GM12878 (cell line): ENCODE measurements around the gene PLXNA4. TPM values are rescaled to one million over a fixed set of nuclear protein-coding genes. Genes with fewer than 3 reads are reported as not detected.

ENCODE experiments used
- ATAC-seq: fragments of 200-7000 bp; cut with Tn5 transposase; 3 replicates; pipeline ENCODE4 v1.9.1; 2020; ENCODE audit warnings: mild to moderate bottlenecking, moderate library complexity
- BruUV-seq: library from RNA; stranded (reverse); fragments of 400-500 nt; replicated peaks from 2 replicates; lab custom pipeline; 2021; lab: Mats Ljungman, UMichigan
- CTCF ChIA-PET: fragments of 300-600 bp; sonication (Branson Sonifier 250); formaldehyde crosslinking; extraction: SDS; loops from one replicate; lab custom pipeline; 2021; ENCODE audit warnings: inconsistent platforms; lab: Yijun Ruan, JAX
- POLR2A ChIA-PET: fragments of 350-600 bp; formaldehyde crosslinking; extraction: SDS; loops from one replicate; lab custom pipeline; 2021; ENCODE audit warnings: inconsistent platforms; lab: Charles Lee
- RAD21 ChIA-PET: fragments of 300-600 bp; sonication (Branson Sonifier 250); formaldehyde crosslinking; loops from one replicate; lab custom pipeline; 2023; ENCODE audit warnings: antibody characterized with exemption; ENCODE audit not compliant: unreplicated experiment; lab: Charles Lee
- SMC1A ChIA-PET: fragments of 300-600 bp; sonication (Branson Sonifier 250); formaldehyde crosslinking; loops from one replicate; lab custom pipeline; 2023; ENCODE audit not compliant: unreplicated experiment, uncharacterized antibody; lab: Charles Lee
- DNase-seq: peaks from one replicate; pipeline ENCODE4 v3.0.0-alpha.2; 2011; ENCODE audit warnings: low read depth, low spot score
- FAIRE-seq: peaks from 3 replicates; lab custom pipeline; 2011; peaks lifted over from hg19 to GRCh38; lab: Jason Lieb, UNC
- H2AFZ ChIP-seq: 2 replicates; pipeline ENCODE4 v1.6.0; 2011; ENCODE audit warnings: low read depth, low read length, control low read depth; ENCODE audit not compliant: control insufficient read depth
- H3K27ac ChIP-seq: 2 replicates; pipeline ENCODE4 v1.5.1; 2011; ENCODE audit warnings: control low read depth; ENCODE audit not compliant: control insufficient read depth, insufficient read depth
- H3K27me3 ChIP-seq, 2 experiments: replicated peaks in 1 of 2; 2 replicates each; pipeline versions ENCODE4 v1.6.0 to v1.6.1; 2011; ENCODE audit warnings: low read length in 1 of 2; ENCODE audit not compliant: control insufficient read depth in 2 of 2, insufficient read depth in 2 of 2
- H3K36me3 ChIP-seq, 2 experiments: 2 replicates each; pipeline ENCODE4 v1.5.1; 2011; ENCODE audit warnings: low read length in 1 of 2; ENCODE audit not compliant: control insufficient read depth in 2 of 2, insufficient read depth in 2 of 2
- H3K4me1 ChIP-seq: 2 replicates; pipeline ENCODE4 v1.6.1; 2011; ENCODE audit warnings: mild to moderate bottlenecking, low read length, moderate library complexity, mixed read lengths; ENCODE audit not compliant: control insufficient read depth, insufficient read depth
- H3K4me2 ChIP-seq: 2 replicates; pipeline ENCODE4 v1.6.0; 2011; ENCODE audit warnings: control low read depth; ENCODE audit not compliant: control insufficient read depth, insufficient read depth
- H3K4me3 ChIP-seq: fragments of 200-600 bp; sonication (generic); 2 replicates; pipeline ENCODE4 v1.5.1; 2016
- H3K79me2 ChIP-seq: 2 replicates; pipeline ENCODE4 v1.6.0; 2011; ENCODE audit warnings: low read length; ENCODE audit not compliant: control insufficient read depth, insufficient read depth
- H3K9ac ChIP-seq: 2 replicates; pipeline ENCODE4 v1.8.0; 2011; ENCODE audit warnings: low read length, control low read depth, mixed read lengths; ENCODE audit not compliant: control insufficient read depth, insufficient read depth
- H3K9me3 ChIP-seq: replicated peaks from 3 replicates; pipeline ENCODE4 v1.5.1; 2011; ENCODE audit warnings: mild to moderate bottlenecking, low read length; ENCODE audit not compliant: control insufficient read depth, insufficient read depth
- H4K20me1 ChIP-seq: 2 replicates; pipeline ENCODE4 v1.6.0; 2011; ENCODE audit not compliant: control insufficient read depth, insufficient read depth
- ATF2 ChIP-seq: IDR thresholded peaks from 2 replicates; pipeline ENCODE4 v1.6.1; 2012; ENCODE audit warnings: low read length, inconsistent platforms
- CEBPB ChIP-seq, 2 experiments: fragments of 150-350 bp in 1 of 2; IDR thresholded peaks; 2 replicates each; pipeline ENCODE4 v1.6.1; 2012 to 2014; ENCODE audit warnings: low read depth in 2 of 2, low read length in 2 of 2, borderline replicate concordance in 1 of 2, inconsistent platforms in 1 of 2
- JUNB ChIP-seq: IDR thresholded peaks from 2 replicates; pipeline ENCODE4 v1.6.1; 2016; ENCODE audit warnings: antibody characterized with exemption, mild to moderate bottlenecking
- MLLT1 ChIP-seq: fragments of 450-650 bp; IDR thresholded peaks from 2 replicates; pipeline ENCODE4 v1.6.1; 2016; ENCODE audit warnings: mild to moderate bottlenecking
- MTA2 ChIP-seq: fragments of 450-650 bp; IDR thresholded peaks from 2 replicates; pipeline ENCODE4 v1.6.1; 2016; ENCODE audit warnings: low read depth, mild to moderate bottlenecking, moderate library complexity
- SPI1 ChIP-seq: IDR thresholded peaks from 2 replicates; pipeline ENCODE4 v1.6.1; 2011; ENCODE audit warnings: low read depth, mild to moderate bottlenecking, low read length, moderate library complexity, borderline replicate concordance; ENCODE audit not compliant: insufficient read depth
- SREBF1 ChIP-seq: IDR thresholded peaks from 2 replicates; pipeline ENCODE4 v1.6.1; 2012; ENCODE audit warnings: mild to moderate bottlenecking, low read length
- TCF3 ChIP-seq: IDR thresholded peaks from 2 replicates; pipeline ENCODE4 v1.6.1; 2012; ENCODE audit warnings: low read depth, mild to moderate bottlenecking, low read length, borderline replicate concordance; ENCODE audit not compliant: insufficient read depth
- ZNF622 ChIP-seq: fragments of 450-650 bp; IDR thresholded peaks from 2 replicates; pipeline ENCODE4 v1.6.1; 2017; ENCODE audit warnings: mild to moderate bottlenecking, inconsistent platforms
- WGBS: methylation state at CpG from one replicate; pipeline ENCODE4 v1.1.6; 2016; ENCODE audit warnings: low lambda C conversion rate; ENCODE audit not compliant: insufficient replicate concordance, insufficient coverage; ENCODE audit errors: missing lambda C conversion rate; 5-methylcytosine and 5-hydroxymethylcytosine counted together
- in situ Hi-C: fragments of 300-500 bp; cut with MboI; formaldehyde crosslinking; loops from 9 replicates; pipeline ENCODE4 v1.14.3; 2018; ENCODE audit warnings: mixed read lengths
- intact Hi-C: fragments of 100-400 bp; cut with micrococcal nuclease; formaldehyde crosslinking; loops from one replicate; pipeline ENCODE4 v1.14.2; 2022; ENCODE audit not compliant: unreplicated experiment
- polyA plus RNA-seq, 11 experiments: library from polyadenylated mRNA; depleted of rRNA in 4 of 11; unstranded in 6 of 11; stranded (reverse) in 5 of 11; fragments of >200 nt; fragmentation: Nextera tagmentation in 4 of 11; fragmentation: Illumina TruSeq in 1 of 11; extraction: Ambion mirVana in 4 of 11; extraction: Trizol in 1 of 11; gene quantifications; 1 replicate in 1 of 11; 2 replicates in 10 of 11; pipeline versions ENCODE4 v1.2.1 to v1.2.3, GENCODE V29; 2011 to 2016; ENCODE audit warnings: inconsistent platforms in 2 of 11, missing spikeins in 2 of 11, low read depth in 1 of 11
- total RNA-seq, 4 experiments: library from RNA; depleted of rRNA in 3 of 4; stranded (reverse); fragments of >200 nt in 3 of 4; fragmentation: Illumina TruSeq in 1 of 4; extraction: Trizol in 1 of 4; gene quantifications; 2 replicates each; pipeline versions ENCODE4 v1.2.1 to v1.2.3, GENCODE V29; 2013 to 2021

PLXNA4 gene
- total and polyA plus RNA-seq, 10 of the 15 experiments (the other 5 are each of a cell fraction or from before 2014, with no cell fraction given): 0.03 TPM; not detected in 9

DNA sequence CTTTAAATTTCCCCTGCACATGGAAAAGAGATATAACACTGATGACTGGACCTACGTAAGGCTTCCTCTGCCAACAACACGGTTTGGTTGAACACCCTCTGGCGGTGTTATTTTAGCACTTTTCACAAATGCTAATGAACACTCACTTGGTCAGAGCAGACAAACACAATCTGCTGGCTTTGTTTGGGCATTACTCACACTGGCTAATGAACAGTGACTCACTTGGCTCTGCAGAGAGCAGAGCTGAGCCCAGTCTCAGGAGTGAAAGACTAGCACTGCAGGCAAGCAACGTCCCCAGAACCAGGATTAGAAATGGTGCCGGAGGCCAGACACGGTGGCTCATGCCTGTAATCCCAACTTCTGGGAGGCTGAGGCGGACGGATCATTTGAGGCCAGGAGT, 430.8 kb downstream of the PLXNA4 start:
- RAD21 ChIA-PET: no interaction called here

More for the DNA sequence above, 430.8 kb downstream of the PLXNA4 start:
- in situ Hi-C loops (no loop called here), intact Hi-C loops (no loop called here)
- BruUV-seq: no TSS peak
- ATAC-seq (no peak), DNase-seq (no peak), FAIRE-seq (no peak)
- Histone ChIP-seq H3K4me2 (no peak overlapping the region), H3K27me3 (no peaks in the 10 kb centered on the region; a peak in 1 of 4 replicates), H3K4me3 (no peak overlapping the region), H2AFZ (no peak overlapping the region), H3K9me3 (no peaks in the 10 kb centered on the region), H3K9ac (no peak overlapping the region), H3K4me1 (no peaks in the 10 kb centered on the region), H3K79me2 (no peaks in the 10 kb centered on the region), H4K20me1 (no peaks in the 10 kb centered on the region; the same call in 1 of the 2 replicates), H3K27ac (no peak overlapping the region), H3K36me3 (no peaks in the 10 kb centered on the region)
- CTCF ChIA-PET: no interaction called here
- POLR2A ChIA-PET: no interaction called here
- SMC1A ChIA-PET: no interaction called here
- WGBS: 41% methylated on average over 8 of the region's 8 CpGs
- TF ChIP-seq SPI1 (no peak), CEBPB (IDR thresholded peaks at IDR 0.05; ENCODE audit: borderline replicate concordance in 1 of 2, low read depth in 2 of 2, low read length in 2 of 2) (no peak), SREBF1 (no peak), TCF3 (no peak), MTA2 (no peak), MLLT1 (no peak), ATF2 (no peak), ZNF622 (no peak), JUNB (no peak)
